Rectal smooth muscle tissue (tissue), 1 donor: ENCODE data around the gene STC2.

ENCODE experiments used
- H3K27ac ChIP-seq: one replicate; pipeline ENCODE4 v1.7.0; 2013; ENCODE audit warnings: low read depth, low read length, inconsistent platforms
- H3K27me3 ChIP-seq: one replicate; pipeline ENCODE4 v1.7.0; 2013; ENCODE audit warnings: low read length; ENCODE audit not compliant: control insufficient read depth, insufficient read depth
- H3K36me3 ChIP-seq: one replicate; pipeline ENCODE4 v1.7.0; 2013; ENCODE audit warnings: low read length; ENCODE audit not compliant: control insufficient read depth, insufficient read depth
- H3K4me1 ChIP-seq: one replicate; pipeline ENCODE4 v1.7.0; 2013; ENCODE audit warnings: low read length; ENCODE audit not compliant: control insufficient read depth, insufficient read depth
- H3K4me3 ChIP-seq: one replicate; pipeline ENCODE4 v1.7.0; 2013; ENCODE audit warnings: low read length
- H3K9ac ChIP-seq: one replicate; pipeline ENCODE4 v1.7.0; 2013; ENCODE audit warnings: low read length

STC2 gene

GRCh38 chr5:173279166-173279565 is 49.0 kb downstream of the STC2 start:
- Histone ChIP-seq H3K9ac (no peak overlapping the region), H3K4me1 (peaks cover 2% of the 10 kb centered on the region), H3K27me3 (peaks cover 2% of the 10 kb centered on the region), H3K27ac (no peak overlapping the region), H3K36me3 (no peaks in the 10 kb centered on the region), H3K4me3 (no peak overlapping the region)

GRCh38 chr5:173278641-173279040 is 49.6 kb downstream of the STC2 start:
- Histone ChIP-seq H3K4me1 (peaks cover 2% of the 10 kb centered on the region), H3K9ac (no peak overlapping the region), H3K36me3 (no peaks in the 10 kb centered on the region), H3K27me3 (no peaks in the 10 kb centered on the region), H3K27ac (no peak overlapping the region), H3K4me3 (no peak overlapping the region)

- Histone ChIP-seq H3K9ac (no peak overlapping the region), H3K27ac (no peak overlapping the region), H3K36me3 (no peaks in the 10 kb centered on the region), H3K4me3 (no peak overlapping the region), H3K27me3 (no peaks in the 10 kb centered on the region), H3K4me1 (no peaks in the 10 kb centered on the region)
These were observed 50.0 kb downstream of the STC2 start for GRCh38 chr5:173278172-173278571.

- Histone ChIP-seq H3K4me1 (no peaks in the 10 kb centered on the region), H3K27ac (no peak overlapping the region), H3K27me3 (no peaks in the 10 kb centered on the region), H3K4me3 (no peak overlapping the region), H3K9ac (no peak overlapping the region), H3K36me3 (no peaks in the 10 kb centered on the region)
These were observed 53.4 kb downstream of the STC2 start for GRCh38 chr5:173274771-173275170.

- Histone ChIP-seq H3K4me3 (no peak overlapping the region), H3K4me1 (no peaks in the 10 kb centered on the region), H3K36me3 (no peaks in the 10 kb centered on the region), H3K27me3 (no peaks in the 10 kb centered on the region), H3K9ac (no peak overlapping the region), H3K27ac (no peak overlapping the region)
These were observed 56.8 kb downstream of the STC2 start for GRCh38 chr5:173271419-173271818.

- no peaks in the 10 kb centered on the region for H3K4me1 ChIP-seq
- H3K4me3 ChIP-seq = no peak overlapping the region
- no peak overlapping the region for H3K9ac ChIP-seq
- no peaks in the 10 kb centered on the region for H3K36me3 ChIP-seq
- peaks cover 4% of the 10 kb centered on the region for H3K27me3 ChIP-seq
- no peak overlapping the region for H3K27ac ChIP-seq
These were observed 59.3 kb downstream of the STC2 start for GRCh38 chr5:173268750-173269432.

- Histone ChIP-seq H3K27ac (no peak overlapping the region), H3K27me3 (peaks cover 4% of the 10 kb centered on the region)
These were observed 62.8 kb downstream of the STC2 start for GRCh38 chr5:173265433-173265832.

More at GRCh38 chr5:173265433-173265832, 62.8 kb downstream of the STC2 start:
- H3K9ac ChIP-seq = no peak overlapping the region
- no peaks in the 10 kb centered on the region for H3K36me3 ChIP-seq
- no peaks in the 10 kb centered on the region for H3K4me1 ChIP-seq
- no peak overlapping the region for H3K4me3 ChIP-seq
